ENCODE measurements around the gene AGRN. TPM values are rescaled to one million over a fixed set of nuclear protein-coding genes. Genes with fewer than 3 reads are reported as not detected.
"Not testable (repeated sequence)": the region's sequence is repeated elsewhere in the genome, so short reads cannot be mapped to it uniquely, and the experiment has no call there.

The AGRN gene
- total RNA-seq, 4 donors from 2014 or later, result 10.9 to 35.7 (median 20.6) TPM

- WGBS, 2 donors, result 93 to 97% methylated on average over 9 to 22 of the region's 28 CpGs
- TF ChIP-seq EP300 (IDR thresholded peaks at IDR 0.05) (no peak), POLR2A (IDR thresholded peaks at IDR 0.05) (no peak), CTCF (IDR thresholded peaks at IDR 0.05) (no peak)
Observed at GRCh38 chr1:1092149-1092855, 72.4 kb downstream of the AGRN start.

GRCh38 chr1:1092894-1093609 lies 73.1 kb downstream of the AGRN start:
- Histone ChIP-seq H3K9me3 (no peaks in the 10 kb centered on the region), H3K27ac (no peak overlapping the region), H3K36me3 (peaks cover 0 to 27% (median 0%) of the 10 kb centered on the region in 3 donors), H3K4me3 (no peak overlapping the region), H3K4me1 (no peaks in the 10 kb centered on the region), H3K27me3 (no peaks in the 10 kb centered on the region)
- TF ChIP-seq CTCF (IDR thresholded peaks at IDR 0.05), result no peak
- TF ChIP-seq EP300 (IDR thresholded peaks at IDR 0.05), result no peak
- TF ChIP-seq POLR2A (IDR thresholded peaks at IDR 0.05), result no peak
- 72 to 80% methylated on average over 14 of the region's 14 CpGs for WGBS, 2 donors
- no peak for DNase-seq (ENCODE audit: low spot score in 2 of 2)

More at GRCh38 chr1:1092149-1092855, 72.4 kb downstream of the AGRN start:
- H3K36me3 ChIP-seq, result peaks cover 0 to 30% (median 0%) of the 10 kb centered on the region in 3 donors
- H3K4me1 ChIP-seq, result no peaks in the 10 kb centered on the region
- H3K27me3 ChIP-seq, result no peaks in the 10 kb centered on the region
- no peak for DNase-seq (ENCODE audit: low spot score in 2 of 2)
- no peak overlapping the region for H3K4me3 ChIP-seq
- H3K9me3 ChIP-seq, result no peaks in the 10 kb centered on the region
- no peak overlapping the region for H3K27ac ChIP-seq

- H3K27ac ChIP-seq, result no peak overlapping the region
- DNase-seq (ENCODE audit: low spot score in 2 of 2), result no peak
Observed at GRCh38 chr1:1093610-1093943, 73.7 kb downstream of the AGRN start.

GRCh38 chr1:1094981-1095380 lies 75.1 kb downstream of the AGRN start:
- no peak overlapping the region for H3K27ac ChIP-seq
- DNase-seq (ENCODE audit: low spot score in 2 of 2), result no peak
- WGBS, 2 donors, result 86 to 91% methylated on average over 7 of the region's 7 CpGs
- H3K4me1 ChIP-seq, result no peaks in the 10 kb centered on the region
- H3K27me3 ChIP-seq, result peaks cover 0 to 5% of the 10 kb centered on the region in 2 donors
- TF ChIP-seq POLR2A (IDR thresholded peaks at IDR 0.05) (no peak), CTCF (IDR thresholded peaks at IDR 0.05) (no peak), EP300 (IDR thresholded peaks at IDR 0.05) (no peak)
- H3K4me3 ChIP-seq, result no peak overlapping the region
- H3K9me3 ChIP-seq, result no peaks in the 10 kb centered on the region
- H3K36me3 ChIP-seq, result peaks cover 0 to 14% (median 0%) of the 10 kb centered on the region in 3 donors

More at GRCh38 chr1:1093610-1093943, 73.7 kb downstream of the AGRN start:
- no peaks in the 10 kb centered on the region for H3K9me3 ChIP-seq
- no peaks in the 10 kb centered on the region for H3K4me1 ChIP-seq
- TF ChIP-seq CTCF (IDR thresholded peaks at IDR 0.05) (no peak), POLR2A (IDR thresholded peaks at IDR 0.05) (no peak), EP300 (IDR thresholded peaks at IDR 0.05) (no peak)
- no peak overlapping the region for H3K4me3 ChIP-seq
- peaks cover 0 to 4% of the 10 kb centered on the region in 2 donors for H3K27me3 ChIP-seq
- 84 to 88% methylated on average over 10 of the region's 10 CpGs for WGBS, 2 donors
- peaks cover 0 to 27% (median 0%) of the 10 kb centered on the region in 3 donors for H3K36me3 ChIP-seq

GRCh38 chr1:1096136-1096535 lies 76.2 kb downstream of the AGRN start:
- H3K27me3 ChIP-seq; DNase-seq (ENCODE audit: low spot score in 2 of 2): not testable (repeated sequence)
- whole genome bisulfite sequencing, 2 donors, result 90 to 98% methylated on average over 5 of the region's 5 CpGs

More at GRCh38 chr1:1096136-1096535, 76.2 kb downstream of the AGRN start:
- not testable (repeated sequence) for H3K4me1 ChIP-seq, H3K27ac ChIP-seq, H3K9me3 ChIP-seq, H3K4me3 ChIP-seq, H3K36me3 ChIP-seq
